Thyroid gland (tissue), 4 donors: ENCODE measurements around the gene OPALIN. TPM values are rescaled to one million over a fixed set of nuclear protein-coding genes. Genes with fewer than 3 reads are reported as not detected.

Experiments
- DNase-seq, 2 donors: peaks; one replicate each; pipeline ENCODE4 v3.0.0-alpha.2; 2019
- H3K27ac ChIP-seq, 3 donors: fragments of 200-600 bp; sonication (generic); 1 replicate in 2 of 3; 2 replicates in 1 of 3; pipeline ENCODE4 v1.5.1; 2016 to 2019; ENCODE audit warnings: mild to moderate bottlenecking in 1 of 3, moderate library complexity in 1 of 3
- H3K27me3 ChIP-seq: fragments of 200-600 bp; sonication (generic); one replicate; pipeline ENCODE4 v1.5.1; 2019
- H3K36me3 ChIP-seq, 2 donors: fragments of 200-600 bp; sonication (generic); one replicate each; pipeline ENCODE4 v1.5.1; 2016 to 2019
- H3K4me1 ChIP-seq, 2 donors: fragments of 200-600 bp; sonication (generic); one replicate each; pipeline ENCODE4 v1.5.1; 2017 to 2019
- H3K4me3 ChIP-seq, 3 donors: fragments of 200-600 bp; sonication (generic); replicated peaks in 1 of 3; 1 replicate in 2 of 3; 2 replicates in 1 of 3; pipeline ENCODE4 v1.5.1; 2016; ENCODE audit warnings: mild to moderate bottlenecking in 1 of 3
- H3K9me3 ChIP-seq: fragments of 200-600 bp; sonication (generic); one replicate; pipeline ENCODE4 v1.5.1; 2017
- CTCF ChIP-seq, 6 experiments: fragments of 200-600 bp in 3 of 6; fragments of 450-650 bp in 3 of 6; sonication (generic) in 3 of 6; IDR thresholded peaks; one replicate each; pipeline ENCODE4 v1.5.1; 2016 to 2019; ENCODE audit warnings: antibody characterized with exemption in 6 of 6, mild to moderate bottlenecking in 2 of 6, inconsistent platforms in 1 of 6, moderate library complexity in 1 of 6
- POLR2A ChIP-seq, 2 donors: fragments of 450-650 bp; IDR thresholded peaks; one replicate each; pipeline ENCODE4 v1.6.1; 2017; ENCODE audit warnings: antibody characterized with exemption in 2 of 2, mild to moderate bottlenecking in 2 of 2, moderate library complexity in 1 of 2
- WGBS, 2 donors: methylation state at CpG; one replicate each; pipeline ENCODE4 v1.1.5; 2017; 5-methylcytosine and 5-hydroxymethylcytosine counted together
- intact Hi-C: fragments of 100-400 bp; cut with DNase I; formaldehyde crosslinking; loops from one replicate; pipeline ENCODE4 v1.15.1; 2023
- total RNA-seq, 4 donors: library from RNA; depleted of rRNA; stranded (reverse); fragments of >200 nt; gene quantifications; one replicate each; pipeline ENCODE4 v1.2.3, GENCODE V29; 2016

OPALIN gene
- total RNA-seq, 4 donors from 2014 or later: not detected

- TF ChIP-seq POLR2A (IDR thresholded peaks at IDR 0.05): no peak
- TF ChIP-seq CTCF (IDR thresholded peaks at IDR 0.05): no peak
- WGBS, 2 donors: 89 to 95% methylated on average over 1 of the region's 1 CpG
- no peaks in the 10 kb centered on the region for H3K4me1 ChIP-seq
- H3K9me3 ChIP-seq: no peaks in the 10 kb centered on the region
- H3K4me3 ChIP-seq: no peak overlapping the region
- DNase-seq: no peak
- H3K27ac ChIP-seq: no peak overlapping the region
- no peaks in the 10 kb centered on the region for H3K27me3 ChIP-seq
- intact Hi-C loops: no loop called here
- no peaks in the 10 kb centered on the region for H3K36me3 ChIP-seq
Observed at GRCh38 chr10:96346295-96346694, 12.5 kb downstream of the OPALIN start.

GRCh38 chr10:96345222-96345621 lies 13.6 kb downstream of the OPALIN start:
- WGBS, 2 donors: 63 to 75% methylated on average over 2 of the region's 2 CpGs

GRCh38 chr10:96344178-96344577 lies 14.6 kb downstream of the OPALIN start:
- Histone ChIP-seq H3K27me3 (no peaks in the 10 kb centered on the region), H3K4me3 (no peak overlapping the region), H3K36me3 (no peaks in the 10 kb centered on the region), H3K27ac (no peak overlapping the region), H3K9me3 (no peaks in the 10 kb centered on the region), H3K4me1 (no peaks in the 10 kb centered on the region)
- no peak for DNase-seq
- TF ChIP-seq POLR2A (IDR thresholded peaks at IDR 0.05) (no peak), CTCF (IDR thresholded peaks at IDR 0.05) (no peak)
- 95 to 97% methylated on average over 4 of the region's 4 CpGs for WGBS, 2 donors
- intact Hi-C loops: no loop called here

More at GRCh38 chr10:96345222-96345621, 13.6 kb downstream of the OPALIN start:
- no peak overlapping the region for H3K27ac ChIP-seq
- no peak overlapping the region for H3K4me3 ChIP-seq
- no peak for DNase-seq
- TF ChIP-seq POLR2A (IDR thresholded peaks at IDR 0.05) (no peak), CTCF (IDR thresholded peaks at IDR 0.05) (no peak)
- H3K4me1 ChIP-seq: no peaks in the 10 kb centered on the region
- H3K27me3 ChIP-seq: no peaks in the 10 kb centered on the region
- no peaks in the 10 kb centered on the region for H3K9me3 ChIP-seq
- no peaks in the 10 kb centered on the region for H3K36me3 ChIP-seq
- intact Hi-C loops: no loop called here

GRCh38 chr10:96342402-96342801 lies 16.4 kb downstream of the OPALIN start:
- no peak for DNase-seq
- no peaks in the 10 kb centered on the region for H3K9me3 ChIP-seq
- TF ChIP-seq POLR2A (IDR thresholded peaks at IDR 0.05) (no peak), CTCF (IDR thresholded peaks at IDR 0.05) (no peak)
- H3K4me3 ChIP-seq: no peak overlapping the region
- no peaks in the 10 kb centered on the region for H3K27me3 ChIP-seq
- no peak overlapping the region for H3K27ac ChIP-seq
- H3K4me1 ChIP-seq: no peaks in the 10 kb centered on the region
- intact Hi-C loops: no loop called here
- 75 to 92% methylated on average over 4 of the region's 4 CpGs for WGBS, 2 donors
- H3K36me3 ChIP-seq: no peaks in the 10 kb centered on the region

- intact Hi-C loops: no loop called here
- H3K36me3 ChIP-seq: no peaks in the 10 kb centered on the region
- no peak overlapping the region for H3K27ac ChIP-seq
- no peaks in the 10 kb centered on the region for H3K9me3 ChIP-seq
- DNase-seq: no peak
- H3K4me3 ChIP-seq: no peak overlapping the region
- no peaks in the 10 kb centered on the region for H3K4me1 ChIP-seq
- TF ChIP-seq CTCF (IDR thresholded peaks at IDR 0.05): no peak
- TF ChIP-seq POLR2A (IDR thresholded peaks at IDR 0.05): no peak
- WGBS, 2 donors: 60 to 76% methylated on average over 5 of the region's 5 CpGs
- H3K27me3 ChIP-seq: no peaks in the 10 kb centered on the region
Observed at GRCh38 chr10:96341219-96342182, 17.3 kb downstream of the OPALIN start.
